ENCODE results near the gene CACNB3. TPM values are rescaled to one million over a fixed set of nuclear protein-coding genes. Genes with fewer than 3 reads are reported as not detected.

CACNB3 gene
- total and polyA plus RNA-seq, 2 of the 13 experiments (the other 11 are each of a cell fraction or from before 2014, with no cell fraction given): 0.29 to 0.54 TPM

DNA sequence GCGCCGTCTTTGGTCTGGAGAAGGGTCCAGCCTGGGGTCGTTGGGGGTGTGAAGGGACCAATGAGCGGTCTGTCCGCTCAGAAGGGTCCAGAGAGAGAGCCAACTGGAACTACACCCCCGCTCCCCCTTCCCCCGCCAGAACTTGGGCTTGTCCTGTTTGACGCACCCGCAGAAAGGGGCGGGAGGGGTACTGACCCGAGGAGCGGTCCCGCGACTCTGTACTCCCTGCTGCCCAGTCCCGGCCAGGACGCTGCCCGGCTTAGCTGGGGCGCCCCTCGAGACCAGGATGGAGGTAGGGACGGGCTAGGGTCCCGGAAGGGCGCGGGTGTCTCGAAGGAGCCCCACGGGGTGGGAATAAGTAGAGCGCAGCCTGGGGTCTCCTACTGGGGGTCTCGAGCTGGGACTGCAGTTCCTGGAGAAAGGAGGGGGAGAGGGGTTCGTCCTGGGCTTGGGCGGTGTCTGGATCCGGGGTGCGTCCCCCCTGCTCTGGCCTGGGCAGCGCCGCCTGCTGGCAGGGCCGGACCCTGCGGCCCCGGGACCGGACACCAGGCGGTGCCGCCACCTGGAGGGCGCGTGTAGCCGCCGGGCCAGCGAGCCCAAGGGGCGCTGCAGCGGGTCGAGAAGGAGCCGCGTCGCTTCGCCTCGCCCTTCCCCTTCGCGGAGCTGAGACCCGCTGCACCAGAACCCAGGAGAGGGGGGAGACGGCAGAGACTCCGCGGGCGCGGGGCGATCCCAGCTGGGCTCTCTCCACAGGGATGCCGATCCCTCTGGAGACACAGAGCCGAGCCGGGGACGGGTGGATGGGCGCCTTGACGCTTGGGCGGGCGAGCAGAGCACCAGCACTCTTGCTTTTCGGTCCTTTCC is 3.8 kb upstream of the CACNB3 start (continued):
- TF ChIP-seq ZHX2 (IDR thresholded peaks at IDR 0.05; ENCODE audit: low read depth) (no peak), ZHX2 (CRISPR knock-in tag; IDR thresholded peaks at IDR 0.05; ENCODE audit: borderline replicate concordance) (0 out of 2 replicates have a peak, but pooled peaks have one; percentile 38), RBFOX2 (IDR thresholded peaks at IDR 0.05; ENCODE audit: low read depth, low read length) (peak; percentile 37; the same call in 1 of the 2 replicates), PCBP2 (optimal IDR thresholded peaks at IDR 0.05; ENCODE audit: low read depth, low read length, poor library complexity, severe bottlenecking) (no peak), ZNF407 (CRISPR knock-in tag; IDR thresholded peaks at IDR 0.05; ENCODE audit: not compliant biosample characterization) (no peak), DPF2 (CRISPR knock-in tag; IDR thresholded peaks at IDR 0.05; ENCODE audit: borderline replicate concordance, low read depth) (no peak), ZNF101 (CRISPR knock-in tag; IDR thresholded peaks at IDR 0.05; ENCODE audit: borderline replicate concordance, low read depth) (no peak), HOXA9 (CRISPR knock-in tag; IDR thresholded peaks at IDR 0.05; ENCODE audit: borderline replicate concordance) (no peak), JDP2 (CRISPR knock-in tag; IDR thresholded peaks at IDR 0.05; ENCODE audit: borderline replicate concordance) (no peak), FLYWCH1 (CRISPR knock-in tag; IDR thresholded peaks at IDR 0.05) (no peak), EZH2 (conservative IDR thresholded peaks at IDR 0.05; ENCODE audit: low read depth, low read length) (no peak), MEIS1 (CRISPR knock-in tag; IDR thresholded peaks at IDR 0.05; ENCODE audit: borderline replicate concordance) (no peak), MTF2 (CRISPR knock-in tag; IDR thresholded peaks at IDR 0.05; ENCODE audit: borderline replicate concordance) (no peak; the same call in 1 of the 2 replicates), GLI4 (CRISPR knock-in tag; IDR thresholded peaks at IDR 0.05; ENCODE audit: borderline replicate concordance) (no peak)
